HG02678 (cell line): ENCODE data around the gene RNF220.
"Not testable (repeated sequence)": the region's sequence is repeated elsewhere in the genome, so short reads cannot be mapped to it uniquely, and the experiment has no call there.

Experiments
- ATAC-seq: cut with Tn5 transposase; IDR thresholded peaks from one replicate; pipeline ENCODE4 v1.9.1; 2021; ENCODE audit warnings: mild to moderate bottlenecking, moderate library complexity; ENCODE audit not compliant: unreplicated experiment

RNF220 gene

GRCh38 chr1:44544960-44545359 lies 139.9 kb downstream of the RNF220 start:
- no peak for ATAC-seq

DNA sequence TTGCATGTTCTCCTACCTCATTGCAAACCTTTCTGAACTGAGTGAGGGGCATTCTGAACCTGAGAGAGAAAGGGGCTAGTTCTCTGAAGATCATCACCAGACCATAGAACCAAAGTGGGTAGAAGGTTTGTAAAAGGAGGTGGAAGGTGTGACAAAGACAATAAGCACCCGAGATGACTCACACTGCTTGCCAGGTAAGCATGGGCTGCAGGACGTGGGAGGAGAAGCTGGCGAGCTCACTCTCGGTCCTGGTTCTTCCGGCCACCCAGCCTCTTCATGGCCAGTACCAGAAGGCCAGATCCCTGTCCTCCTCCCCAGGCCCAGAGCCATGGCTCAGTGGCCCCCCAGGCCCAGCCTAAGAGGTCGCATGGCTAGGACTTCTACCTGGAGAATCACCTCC lies 140.9 kb downstream of the RNF220 start:
- ATAC-seq, result no peak

DNA sequence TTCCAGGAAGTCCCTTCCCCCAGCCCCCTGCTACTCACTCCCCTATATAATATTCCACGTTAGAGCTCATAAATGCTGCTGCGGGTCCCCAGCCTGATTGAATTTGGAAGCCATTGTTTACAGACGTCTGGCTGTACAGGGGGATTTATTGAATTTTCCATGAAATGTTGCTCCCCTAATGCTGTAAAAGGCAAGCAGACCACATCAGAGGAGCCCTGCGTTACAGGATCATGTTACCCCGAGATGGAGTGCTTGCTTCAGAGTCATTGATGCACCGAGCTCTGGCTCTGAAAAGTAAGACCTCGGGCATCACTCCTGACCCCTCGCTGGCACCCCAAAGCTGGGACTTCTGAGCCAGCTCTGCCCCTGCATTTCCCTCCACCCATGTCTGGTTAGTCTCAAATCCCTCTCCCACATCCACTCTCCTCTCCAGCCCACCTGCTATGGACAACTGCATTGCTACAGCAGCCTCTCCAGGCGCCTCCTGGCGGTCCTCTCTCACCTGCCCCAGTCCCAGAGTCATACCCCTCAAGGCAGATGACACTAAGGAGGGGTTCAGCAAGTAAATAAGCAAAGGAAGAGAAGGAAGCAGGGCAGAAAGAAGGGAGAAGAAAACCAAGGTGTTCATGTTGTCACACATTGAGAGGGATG lies 141.5 kb downstream of the RNF220 start:
- ATAC-seq, result no peak

DNA sequence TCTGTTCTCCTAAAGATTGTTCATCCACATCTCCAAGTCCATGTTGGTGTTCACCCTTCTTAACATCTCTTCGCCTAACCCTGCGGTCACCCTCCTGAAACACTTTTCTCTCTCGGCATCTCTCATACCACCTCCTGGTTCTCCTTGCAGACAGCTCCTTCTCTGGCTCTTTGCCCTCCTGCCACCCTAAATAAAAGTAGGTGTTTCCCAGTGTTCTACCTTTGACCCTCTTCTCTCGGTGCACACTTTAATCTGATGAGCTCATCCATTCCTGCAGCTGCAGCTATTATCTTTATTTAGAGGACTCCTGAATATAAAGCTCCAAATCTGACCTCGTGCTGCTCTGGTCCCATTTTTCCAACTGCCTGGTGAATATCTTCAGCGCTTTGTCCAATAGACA lies 142.3 kb downstream of the RNF220 start:
- ATAC-seq, result no peak

DNA sequence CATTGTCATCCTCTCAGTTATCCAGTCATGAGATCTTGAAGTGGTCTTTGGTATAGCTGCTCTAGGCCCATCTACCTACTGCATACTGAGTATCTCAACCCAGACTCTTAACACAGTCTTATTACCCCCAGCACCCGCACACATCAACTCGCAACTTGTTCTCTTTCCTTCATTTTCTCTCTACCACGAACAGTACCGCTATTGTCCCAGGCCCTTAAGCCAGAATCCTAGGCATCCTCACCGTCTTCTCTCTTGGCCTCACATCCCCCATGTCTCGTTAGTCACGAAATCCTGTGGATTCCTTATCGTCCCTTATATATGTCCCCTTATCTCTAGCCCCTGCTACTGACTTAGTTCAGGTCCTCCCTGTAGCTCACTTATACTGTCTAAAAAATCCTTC lies 142.8 kb downstream of the RNF220 start:
- no peak for ATAC-seq

DNA sequence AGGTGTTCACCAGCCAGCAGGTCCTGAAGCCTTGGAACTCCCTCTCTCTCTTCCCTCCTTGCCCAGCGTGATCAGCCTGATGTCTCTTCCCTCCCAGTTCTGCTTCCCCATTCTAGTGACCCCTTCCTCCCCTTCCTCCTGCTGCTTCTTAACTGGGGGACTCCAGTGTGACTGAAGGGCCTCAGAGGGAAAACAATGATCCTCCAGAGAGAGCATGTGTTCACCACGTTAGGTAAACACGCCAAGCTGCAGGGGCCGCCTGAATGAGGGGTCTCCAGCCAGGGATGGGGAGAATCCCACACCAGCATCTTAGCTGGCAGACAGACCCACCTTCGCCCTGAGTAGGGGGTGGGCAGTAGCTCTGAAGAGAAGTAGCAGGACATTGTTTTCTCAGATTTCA lies 144.5 kb downstream of the RNF220 start:
- no peak for ATAC-seq

DNA sequence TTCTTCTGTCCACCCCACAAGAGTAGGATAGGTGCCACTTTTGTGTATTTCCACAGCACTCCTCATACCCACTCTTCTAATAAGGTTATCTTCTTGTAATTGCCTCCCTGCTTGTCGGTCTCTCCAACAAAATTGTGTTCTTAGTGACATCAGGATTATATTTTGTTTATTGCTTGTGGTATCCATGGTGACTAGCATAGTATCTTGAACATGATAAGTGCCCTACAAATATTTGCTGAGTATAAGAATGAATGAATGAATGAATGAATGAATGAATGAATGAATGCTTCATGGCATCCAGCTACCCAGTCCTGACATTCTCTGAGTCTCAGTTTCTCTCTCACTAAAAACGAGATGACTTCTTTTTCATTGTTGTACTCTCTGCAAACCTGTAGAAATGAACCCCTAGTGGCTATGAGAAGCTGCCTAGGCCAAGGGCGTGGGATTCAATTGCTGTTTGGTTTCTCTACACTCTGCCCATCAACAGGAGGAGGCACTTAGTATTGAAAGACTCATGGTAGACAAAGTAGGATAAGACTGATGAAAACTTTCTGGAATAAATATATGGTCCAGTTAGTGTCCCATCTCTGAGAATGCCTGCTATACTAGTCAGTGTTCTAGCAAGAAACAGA lies 148.2 kb downstream of the RNF220 start:
- no peak for ATAC-seq

- no peak for ATAC-seq
Observed at GRCh38 chr1:44553771-44554170, 148.7 kb downstream of the RNF220 start.

DNA sequence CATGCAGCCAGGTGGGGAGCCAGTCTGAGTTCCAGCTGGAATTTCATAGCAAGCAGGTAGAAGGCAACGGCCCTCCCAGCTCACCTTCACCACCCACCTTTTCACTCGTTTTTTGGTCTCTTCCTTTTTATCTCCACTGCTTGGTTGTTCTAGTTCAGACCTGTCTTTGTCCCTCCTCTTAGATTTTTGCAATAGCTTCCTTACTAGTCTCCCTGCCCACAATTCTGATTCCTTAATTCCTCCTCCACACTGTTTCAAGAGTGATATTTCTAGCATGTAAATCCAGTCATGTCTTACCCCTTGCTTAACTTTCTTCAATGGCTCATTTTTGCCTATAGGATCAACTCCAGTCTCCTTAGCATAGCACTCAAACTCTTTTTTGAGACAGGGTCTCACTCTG lies 149.7 kb downstream of the RNF220 start:
- no peak for ATAC-seq

DNA sequence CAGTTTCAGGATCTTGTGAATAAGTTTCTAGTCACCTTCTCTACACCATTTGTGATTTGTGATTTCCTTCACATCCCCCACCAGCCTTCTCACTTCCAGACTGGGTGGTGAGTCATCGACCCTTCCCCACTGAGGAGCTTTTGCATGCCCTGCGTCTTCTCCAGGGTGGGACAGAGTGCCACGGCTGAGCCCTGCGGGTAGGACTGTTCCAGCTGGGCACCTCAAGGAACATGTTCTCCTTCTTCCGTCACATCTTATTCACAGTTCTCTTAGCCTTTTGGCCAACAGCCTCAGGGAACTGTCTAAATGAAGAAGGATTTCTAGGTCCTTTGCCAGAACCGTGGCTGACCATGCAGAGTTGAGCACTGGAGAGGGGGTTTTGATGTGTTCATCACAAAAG lies 152.7 kb downstream of the RNF220 start:
- no peak for ATAC-seq

DNA sequence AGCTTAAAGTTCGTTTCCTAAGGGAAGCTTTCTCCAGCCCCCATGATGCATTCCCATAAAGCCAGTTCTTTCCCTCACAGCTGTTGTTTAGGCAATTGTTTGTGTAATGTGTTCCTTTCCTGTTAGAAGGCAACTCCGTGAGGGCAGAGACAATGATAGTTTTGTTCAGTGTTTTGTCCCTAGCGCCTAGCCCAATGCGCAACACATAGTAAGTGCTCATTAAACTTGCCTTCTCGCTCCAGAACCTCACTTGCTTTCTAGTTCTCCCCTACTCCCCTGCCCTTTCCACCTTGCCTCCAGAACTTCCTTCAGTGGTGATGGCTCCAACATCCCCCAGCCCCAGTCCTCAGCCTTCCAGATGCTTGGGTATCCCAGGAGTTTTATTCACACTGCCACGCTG lies 153.8 kb downstream of the RNF220 start:
- no peak for ATAC-seq

DNA sequence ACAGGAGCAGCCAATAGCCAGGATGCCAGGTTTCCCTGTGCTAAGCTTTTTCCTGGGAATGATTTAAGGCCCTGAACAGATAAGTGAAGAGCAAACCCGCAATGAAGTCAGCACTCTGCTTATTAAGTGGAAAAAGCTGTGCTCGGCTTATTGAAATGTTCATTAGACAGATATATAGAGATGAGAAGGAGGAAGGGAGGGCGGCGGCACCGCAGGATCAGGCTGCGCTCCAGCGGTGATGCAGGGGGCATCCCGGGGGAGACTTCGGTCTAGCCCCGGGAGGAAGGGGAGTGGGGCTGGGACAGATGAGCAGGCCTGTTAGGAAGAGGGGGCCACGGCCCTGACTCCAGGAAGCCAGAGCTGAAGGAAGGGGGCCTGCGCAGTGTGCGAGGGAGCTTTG lies 154.3 kb downstream of the RNF220 start:
- ATAC-seq, result no peak

DNA sequence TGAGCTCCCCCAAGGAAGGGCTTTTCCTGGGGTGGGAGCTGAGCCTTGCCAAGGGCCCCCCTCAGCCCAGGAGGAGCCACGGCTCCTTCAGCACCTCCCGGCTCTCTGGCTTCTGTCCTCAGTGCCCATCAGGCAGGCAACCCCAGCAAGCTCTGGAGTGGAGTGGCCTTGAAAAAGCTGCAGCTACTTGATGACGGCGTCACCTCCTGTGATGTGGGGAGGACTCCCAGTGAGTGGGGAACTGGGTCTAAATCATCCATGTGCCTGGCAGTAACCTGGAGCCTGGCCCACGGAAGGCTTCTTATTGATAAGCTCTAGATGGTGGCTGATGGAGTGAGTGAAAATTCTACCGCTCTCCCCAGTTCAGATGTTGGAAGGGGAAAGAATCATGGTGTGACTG lies 154.9 kb downstream of the RNF220 start:
- ATAC-seq, result no peak

- not testable (repeated sequence) for ATAC-seq
Observed at GRCh38 chr1:44560696-44561095, 155.6 kb downstream of the RNF220 start.

DNA sequence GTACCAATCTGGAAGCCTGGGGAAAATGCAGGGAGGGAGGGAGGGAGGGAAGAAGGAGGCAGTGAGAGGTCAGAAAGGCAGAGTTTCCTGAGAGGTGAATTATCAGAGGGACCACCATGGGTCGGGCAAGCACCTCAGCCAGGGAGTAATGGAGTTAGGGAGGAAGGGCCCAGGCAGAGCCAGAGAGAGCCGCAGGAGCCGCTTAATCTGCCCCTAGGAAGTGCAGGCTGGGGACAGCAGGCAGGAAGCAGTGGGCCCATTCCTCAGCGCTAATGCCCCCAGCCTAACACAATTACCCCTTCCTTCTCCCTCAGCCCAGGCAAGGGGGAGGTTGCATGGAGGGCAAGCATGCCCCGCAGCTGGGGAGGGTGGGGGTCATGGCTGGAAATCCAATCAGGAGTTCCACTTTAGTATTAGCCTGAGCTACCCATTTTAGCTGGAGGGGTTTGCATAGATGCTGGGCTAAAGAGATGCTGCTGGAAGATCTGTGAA lies 160.2 kb downstream of the RNF220 start:
- ATAC-seq, result no peak

DNA sequence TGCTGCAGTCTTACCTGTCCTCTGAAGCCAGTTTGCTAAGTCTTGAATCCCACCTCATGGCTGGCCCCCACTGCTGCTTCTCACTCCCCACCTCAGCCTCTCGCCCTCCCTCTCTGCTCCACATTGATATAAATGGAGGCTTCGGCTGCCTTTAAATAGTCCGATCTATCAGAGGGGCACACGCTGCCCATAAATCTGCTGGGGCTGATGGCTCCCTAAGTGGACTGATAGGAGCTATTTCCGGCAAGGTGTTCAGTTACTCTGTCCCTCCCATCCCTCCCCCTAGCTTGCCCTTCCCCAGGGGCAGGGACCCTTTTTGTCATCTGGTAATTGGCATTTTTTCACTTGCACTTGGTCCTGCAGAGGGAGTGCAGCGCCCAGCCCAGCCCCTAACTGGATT lies 160.8 kb downstream of the RNF220 start:
- ATAC-seq, result no peak

GRCh38 chr1:44566281-44567046 lies 161.4 kb downstream of the RNF220 start:
- no peak for ATAC-seq

- ATAC-seq, result no peak
Observed at GRCh38 chr1:44568128-44568900, 163.3 kb downstream of the RNF220 start.

- ATAC-seq, result no peak
Observed at GRCh38 chr1:44569491-44569890, 164.4 kb downstream of the RNF220 start.

DNA sequence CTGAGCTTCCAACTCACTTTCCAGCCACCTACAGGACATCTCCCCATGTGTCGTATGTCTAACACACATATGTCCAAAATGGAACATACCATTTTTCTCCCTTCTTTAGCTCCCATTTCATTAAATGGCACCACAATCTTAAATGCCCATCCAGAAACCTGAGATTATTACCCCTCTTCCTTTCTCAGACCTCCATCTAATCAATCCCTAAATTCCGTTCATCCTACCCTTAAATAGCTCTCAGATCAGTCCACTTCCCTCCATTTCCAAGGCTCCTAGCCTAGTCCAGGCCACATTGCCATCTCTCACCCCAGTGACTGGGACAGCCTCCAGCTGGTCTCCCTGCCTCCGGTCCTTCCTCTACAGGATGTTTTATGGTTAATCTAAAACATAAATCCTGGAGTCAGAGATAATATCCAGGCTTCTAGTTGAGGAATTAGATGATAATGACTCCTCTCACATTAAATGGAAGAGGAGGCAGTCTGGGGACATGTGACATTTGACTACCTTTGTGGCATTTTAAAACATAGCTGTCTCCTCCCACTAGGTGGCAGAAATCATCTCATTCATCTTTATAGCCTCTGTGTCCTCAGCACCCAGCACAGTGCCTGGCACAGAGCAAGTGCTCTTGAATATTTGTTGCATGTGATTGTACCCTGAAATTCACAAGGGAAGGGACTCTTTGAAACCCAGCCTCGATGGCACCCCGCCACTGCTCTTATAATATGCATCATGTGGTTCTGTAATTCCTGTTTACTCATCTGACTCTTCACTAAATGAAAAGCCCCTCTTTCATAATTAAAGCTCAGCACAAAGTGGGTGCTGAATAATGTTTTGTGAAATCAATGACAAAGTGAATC lies 166.9 kb downstream of the RNF220 start:
- no peak for ATAC-seq

DNA sequence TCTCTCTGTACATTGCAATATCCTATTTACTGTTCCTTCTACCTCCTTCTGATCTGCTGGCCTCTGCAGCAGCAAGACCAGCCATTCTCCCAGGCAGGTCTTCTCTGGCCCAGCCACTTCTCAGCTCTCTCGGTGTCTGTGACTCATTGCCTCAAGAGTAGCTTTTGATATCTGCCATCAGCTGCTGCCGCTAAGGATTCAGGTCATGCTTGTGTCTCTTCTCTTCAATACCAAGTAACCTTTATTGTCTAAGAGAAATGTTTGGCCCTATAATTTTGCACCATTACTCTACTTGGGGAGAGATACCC lies 167.5 kb downstream of the RNF220 start:
- ATAC-seq, result no peak
